OCI-LY1 (cell line): Measurements from ENCODE around the gene CFAP69.

ENCODE experiments used
- H2AFZ ChIP-seq: fragments of 200-600 bp; sonication (generic), shearing (Covaris generic); 2 replicates; pipeline ENCODE4 v1.6.0; 2014; ENCODE audit warnings: antibody characterized with exemption, mild to moderate bottlenecking, low read length
- H3F3A ChIP-seq: fragments of 200-600 bp; sonication (generic), shearing (Covaris generic); 2 replicates; pipeline ENCODE4 v1.6.0; 2014; ENCODE audit warnings: mild to moderate bottlenecking, antibody characterized with exemption, low read length, moderate library complexity; ENCODE audit not compliant: insufficient read depth
- H3K27ac ChIP-seq: fragments of 200-600 bp; sonication (generic); 2 replicates; pipeline ENCODE4 v1.5.1; 2014; ENCODE audit warnings: low read length, mixed run types, mild to moderate bottlenecking, low read depth; ENCODE audit not compliant: poor library complexity, severe bottlenecking
- H3K27me3 ChIP-seq: fragments of 200-600 bp; sonication (generic); 2 replicates; pipeline ENCODE4 v1.6.0; 2014; ENCODE audit warnings: antibody characterized with exemption, mild to moderate bottlenecking, low read length, moderate library complexity; ENCODE audit not compliant: insufficient read depth
- H3K36me3 ChIP-seq: fragments of 200-600 bp; sonication (generic); 2 replicates; pipeline ENCODE4 v1.6.1; 2014; ENCODE audit warnings: mild to moderate bottlenecking, antibody characterized with exemption, low read length, moderate library complexity, mixed read lengths; ENCODE audit not compliant: insufficient read depth
- H3K4me1 ChIP-seq: fragments of 200-600 bp; sonication (generic); 2 replicates; pipeline ENCODE4 v1.5.1; 2014; ENCODE audit warnings: mild to moderate bottlenecking, low read length, moderate library complexity; ENCODE audit not compliant: insufficient read depth, severe bottlenecking
- H3K4me2 ChIP-seq: fragments of 200-600 bp; sonication (generic), shearing (Covaris generic); 2 replicates; pipeline ENCODE4 v1.6.1; 2014; ENCODE audit warnings: low read length
- H3K4me3 ChIP-seq: fragments of 200-600 bp; sonication (generic); 2 replicates; pipeline ENCODE4 v1.5.1; 2014; ENCODE audit warnings: low read length, low read depth, mild to moderate bottlenecking, mixed read lengths; ENCODE audit not compliant: poor library complexity, severe bottlenecking
- H3K79me2 ChIP-seq: fragments of 200-600 bp; shearing (Covaris generic); 2 replicates; pipeline ENCODE4 v1.6.1; 2016; ENCODE audit warnings: mixed run types, low read length, mixed read lengths; ENCODE audit not compliant: insufficient read depth
- H3K9ac ChIP-seq: fragments of 200-600 bp; sonication (generic), shearing (Covaris generic); 2 replicates; pipeline ENCODE4 v1.6.1; 2014; ENCODE audit warnings: mild to moderate bottlenecking, low read length, mixed read lengths
- H3K9me2 ChIP-seq: fragments of 200-600 bp; sonication (generic), shearing (Covaris generic); 2 replicates; pipeline ENCODE4 v1.6.1; 2014; ENCODE audit warnings: low read depth, mild to moderate bottlenecking, low read length, mixed read lengths
- H3K9me3 ChIP-seq: fragments of 200-600 bp; shearing (Covaris generic); 2 replicates; pipeline ENCODE4 v1.6.1; 2014; ENCODE audit warnings: low read length, mixed read lengths
- H4K20me1 ChIP-seq: fragments of 200-600 bp; sonication (generic), shearing (Covaris generic); 2 replicates; pipeline ENCODE4 v1.6.0; 2016; ENCODE audit warnings: mild to moderate bottlenecking, low read length; ENCODE audit not compliant: insufficient read depth
- CTCF ChIP-seq: fragments of 200-600 bp; sonication (generic), shearing (Covaris generic); IDR thresholded peaks from 2 replicates; pipeline ENCODE4 v1.5.1; 2017; ENCODE audit warnings: mild to moderate bottlenecking, antibody characterized with exemption, low read length, moderate library complexity, mixed read lengths
- EZH2 ChIP-seq: fragments of 200-600 bp; sonication (generic), shearing (Covaris generic); IDR thresholded peaks from 2 replicates; pipeline ENCODE4 v1.8.0; 2017; ENCODE audit warnings: borderline replicate concordance, mixed run types, mild to moderate bottlenecking, antibody characterized with exemption, low read length, moderate library complexity, mixed read lengths

The CFAP69 gene

DNA sequence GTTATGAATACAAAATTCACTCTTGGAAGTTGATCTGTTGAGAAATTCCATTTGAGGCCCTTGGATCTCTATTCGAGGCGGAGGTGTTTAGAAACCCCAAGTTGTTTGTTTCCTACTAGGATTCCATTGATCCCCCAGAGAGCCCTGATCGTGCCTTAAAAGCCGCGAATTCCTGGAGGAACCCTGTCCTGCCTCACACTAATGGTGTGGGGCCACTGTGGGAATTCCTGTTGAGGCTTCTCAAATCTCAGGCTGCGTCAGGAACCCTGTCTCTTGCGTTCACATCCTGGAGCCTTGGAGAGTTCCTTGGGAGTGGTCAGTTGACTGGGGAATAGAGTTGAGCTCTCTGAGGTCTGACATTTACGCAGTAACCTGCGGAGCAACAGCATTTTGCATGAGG lies 1.2 kb downstream of the CFAP69 start:
- H3K4me3 ChIP-seq: no peak overlapping the region
- no peak overlapping the region for H3K27ac ChIP-seq
- no peaks in the 10 kb centered on the region for H3K9me2 ChIP-seq
- no peaks in the 10 kb centered on the region for H3F3A ChIP-seq
- no peaks in the 10 kb centered on the region for H3K79me2 ChIP-seq
- TF ChIP-seq CTCF (no peak), EZH2 (no peak)
- H2AFZ ChIP-seq: no peak overlapping the region
- H3K4me1 ChIP-seq: peaks cover 32% of the 10 kb centered on the region
- H3K9ac ChIP-seq: no peak overlapping the region
- H3K27me3 ChIP-seq: no peaks in the 10 kb centered on the region
- H3K9me3 ChIP-seq: no peaks in the 10 kb centered on the region
- H4K20me1 ChIP-seq: no peaks in the 10 kb centered on the region
- no peaks in the 10 kb centered on the region for H3K36me3 ChIP-seq
- no peak overlapping the region; the same call in 1 of the 2 replicates for H3K4me2 ChIP-seq

GRCh38 chr7:90248706-90249105 lies 3.7 kb downstream of the CFAP69 start:
- Histone ChIP-seq H3K27ac (no peak overlapping the region), H3K4me2 (no peak overlapping the region), H4K20me1 (no peaks in the 10 kb centered on the region), H3K4me3 (no peak overlapping the region), H3K27me3 (no peaks in the 10 kb centered on the region), H3K79me2 (no peaks in the 10 kb centered on the region), H2AFZ (no peak overlapping the region), H3F3A (no peaks in the 10 kb centered on the region), H3K9me2 (no peaks in the 10 kb centered on the region), H3K4me1 (peaks cover 18% of the 10 kb centered on the region), H3K9me3 (no peaks in the 10 kb centered on the region), H3K36me3 (no peaks in the 10 kb centered on the region), H3K9ac (no peak overlapping the region)
- TF ChIP-seq EZH2 (no peak), CTCF (no peak)

- H3K27me3 ChIP-seq: no peaks in the 10 kb centered on the region
- no peaks in the 10 kb centered on the region for H4K20me1 ChIP-seq
- no peaks in the 10 kb centered on the region for H3K36me3 ChIP-seq
- no peak overlapping the region for H3K27ac ChIP-seq
- no peaks in the 10 kb centered on the region for H3K9me2 ChIP-seq
- H3K9me3 ChIP-seq: no peaks in the 10 kb centered on the region
- peaks cover 3% of the 10 kb centered on the region for H3K4me1 ChIP-seq
- no peaks in the 10 kb centered on the region for H3K79me2 ChIP-seq
- no peak overlapping the region for H3K4me3 ChIP-seq
- H3F3A ChIP-seq: no peaks in the 10 kb centered on the region
- H3K9ac ChIP-seq: no peak overlapping the region
- TF ChIP-seq EZH2 (no peak), CTCF (no peak)
- H2AFZ ChIP-seq: no peak overlapping the region
- H3K4me2 ChIP-seq: no peak overlapping the region
Measured at GRCh38 chr7:90250601-90251303, 5.8 kb downstream of the CFAP69 start.
